Measurements from ENCODE around the gene PLCG2.

Gene PLCG2

DNA sequence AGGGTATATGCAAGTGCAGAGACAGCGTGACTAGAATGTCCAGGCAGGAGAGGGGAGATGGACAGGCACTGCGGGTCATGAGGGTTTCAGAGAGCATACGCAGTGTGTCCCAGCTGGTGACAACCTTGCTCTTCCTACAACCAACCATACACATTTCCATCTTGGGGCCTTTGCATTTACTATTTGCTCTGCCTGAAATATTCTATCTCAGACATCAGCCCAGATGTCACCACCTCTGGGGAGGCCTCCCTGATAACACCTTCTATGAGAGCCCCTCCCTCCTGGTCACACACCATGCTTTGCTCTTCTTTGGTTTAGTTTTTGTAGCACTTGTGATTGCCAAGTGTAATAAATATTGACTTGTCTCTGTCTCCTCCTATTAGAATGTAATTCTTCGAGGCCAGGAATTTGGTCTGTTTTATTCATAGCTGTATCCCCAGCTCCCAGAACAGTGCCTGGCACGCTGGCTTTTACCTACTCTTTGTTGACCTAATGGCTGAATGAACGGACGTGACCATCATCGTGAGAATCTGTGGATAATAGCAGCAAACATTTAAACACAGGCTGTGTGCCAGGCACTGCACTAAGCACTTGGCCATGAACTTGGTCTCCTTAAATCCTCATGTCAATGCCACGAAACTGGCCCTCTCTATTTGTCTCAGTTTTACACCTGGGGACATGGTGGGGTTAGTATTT, 51.9 kb downstream of the PLCG2 start:
- ATAC-seq, result no peak

DNA sequence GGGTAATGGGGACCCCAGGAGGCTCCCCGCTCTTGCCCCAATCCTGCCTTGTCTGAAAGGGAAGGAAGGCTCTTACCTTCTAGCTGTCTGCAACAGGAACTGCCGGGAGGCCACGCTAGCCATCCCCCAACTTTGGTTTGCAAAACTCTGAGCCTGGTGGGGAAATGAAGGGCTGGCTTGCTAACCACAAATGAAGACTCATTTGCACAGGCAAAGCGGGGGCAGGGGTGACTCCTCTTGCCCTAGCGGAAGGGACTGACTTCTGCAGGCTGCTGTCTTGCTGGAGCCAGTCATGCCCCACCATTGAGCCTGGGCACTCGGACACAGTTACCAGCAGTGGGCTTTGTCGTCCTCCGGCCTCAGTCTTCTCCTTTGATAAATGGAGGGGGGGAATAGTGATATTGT, 52.6 kb downstream of the PLCG2 start:
- TF ChIP-seq OSR1 (CRISPR knock-in tag; IDR thresholded peaks at IDR 0.05), result no peak
- TF ChIP-seq RARB (CRISPR knock-in tag; IDR thresholded peaks at IDR 0.05), result no peak
- no peak for TF ChIP-seq ZNF70 (CRISPR knock-in tag; IDR thresholded peaks at IDR 0.05)
- TF ChIP-seq ISL1 (CRISPR knock-in tag; IDR thresholded peaks at IDR 0.05), result no peak
- no peak for TF ChIP-seq ZFP3 (CRISPR knock-in tag; IDR thresholded peaks at IDR 0.05)
- TF ChIP-seq ZFP30 (CRISPR knock-in tag; IDR thresholded peaks at IDR 0.05), result no peak
- TF ChIP-seq, protein P1, sequence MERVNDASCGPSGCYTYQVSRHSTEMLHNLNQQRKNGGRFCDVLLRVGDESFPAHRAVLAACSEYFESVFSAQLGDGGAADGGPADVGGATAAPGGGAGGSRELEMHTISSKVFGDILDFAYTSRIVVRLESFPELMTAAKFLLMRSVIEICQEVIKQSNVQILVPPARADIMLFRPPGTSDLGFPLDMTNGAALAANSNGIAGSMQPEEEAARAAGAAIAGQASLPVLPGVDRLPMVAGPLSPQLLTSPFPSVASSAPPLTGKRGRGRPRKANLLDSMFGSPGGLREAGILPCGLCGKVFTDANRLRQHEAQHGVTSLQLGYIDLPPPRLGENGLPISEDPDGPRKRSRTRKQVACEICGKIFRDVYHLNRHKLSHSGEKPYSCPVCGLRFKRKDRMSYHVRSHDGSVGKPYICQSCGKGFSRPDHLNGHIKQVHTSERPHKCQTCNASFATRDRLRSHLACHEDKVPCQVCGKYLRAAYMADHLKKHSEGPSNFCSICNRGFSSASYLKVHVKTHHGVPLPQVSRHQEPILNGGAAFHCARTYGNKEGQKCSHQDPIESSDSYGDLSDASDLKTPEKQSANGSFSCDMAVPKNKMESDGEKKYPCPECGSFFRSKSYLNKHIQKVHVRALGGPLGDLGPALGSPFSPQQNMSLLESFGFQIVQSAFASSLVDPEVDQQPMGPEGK (CRISPR knock-in tag; IDR thresholded peaks at IDR 0.05; ENCODE audit: borderline replicate concordance), result no peak
- no peak for TF ChIP-seq ZNF565 (CRISPR knock-in tag; conservative IDR thresholded peaks at IDR 0.05; ENCODE audit: low read depth)
- ATAC-seq, result no peak

More for the DNA sequence above, 51.9 kb downstream of the PLCG2 start:
- TF ChIP-seq BACH2 (CRISPR knock-in tag; IDR thresholded peaks at IDR 0.05; ENCODE audit: borderline replicate concordance) (no peak), SNAI2 (CRISPR knock-in tag; IDR thresholded peaks at IDR 0.05) (no peak), ISL1 (CRISPR knock-in tag; IDR thresholded peaks at IDR 0.05) (no peak), ARNTL (CRISPR knock-in tag; IDR thresholded peaks at IDR 0.05; ENCODE audit: borderline replicate concordance, low read depth) (no peak), RARB (CRISPR knock-in tag; IDR thresholded peaks at IDR 0.05) (no peak), CSDC2 (CRISPR knock-in tag; IDR thresholded peaks at IDR 0.05) (no peak), ZC3H10 (CRISPR knock-in tag; IDR thresholded peaks at IDR 0.05) (no peak), ZNF70 (CRISPR knock-in tag; IDR thresholded peaks at IDR 0.05) (no peak), GLIS3 (CRISPR knock-in tag; IDR thresholded peaks at IDR 0.05) (no peak), OSR1 (CRISPR knock-in tag; IDR thresholded peaks at IDR 0.05) (no peak), TCF4 (CRISPR knock-in tag; IDR thresholded peaks at IDR 0.05; ENCODE audit: borderline replicate concordance) (no peak), ZFP3 (CRISPR knock-in tag; IDR thresholded peaks at IDR 0.05) (no peak), ESRRG (CRISPR knock-in tag; IDR thresholded peaks at IDR 0.05) (no peak), TOX (CRISPR knock-in tag; IDR thresholded peaks at IDR 0.05; ENCODE audit: borderline replicate concordance) (no peak)
- TF ChIP-seq, protein P2, sequence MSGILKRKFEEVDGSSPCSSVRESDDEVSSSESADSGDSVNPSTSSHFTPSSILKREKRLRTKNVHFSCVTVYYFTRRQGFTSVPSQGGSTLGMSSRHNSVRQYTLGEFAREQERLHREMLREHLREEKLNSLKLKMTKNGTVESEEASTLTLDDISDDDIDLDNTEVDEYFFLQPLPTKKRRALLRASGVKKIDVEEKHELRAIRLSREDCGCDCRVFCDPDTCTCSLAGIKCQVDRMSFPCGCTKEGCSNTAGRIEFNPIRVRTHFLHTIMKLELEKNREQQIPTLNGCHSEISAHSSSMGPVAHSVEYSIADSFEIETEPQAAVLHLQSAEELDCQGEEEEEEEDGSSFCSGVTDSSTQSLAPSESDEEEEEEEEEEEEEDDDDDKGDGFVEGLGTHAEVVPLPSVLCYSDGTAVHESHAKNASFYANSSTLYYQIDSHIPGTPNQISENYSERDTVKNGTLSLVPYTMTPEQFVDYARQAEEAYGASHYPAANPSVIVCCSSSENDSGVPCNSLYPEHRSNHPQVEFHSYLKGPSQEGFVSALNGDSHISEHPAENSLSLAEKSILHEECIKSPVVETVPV (CRISPR knock-in tag; IDR thresholded peaks at IDR 0.05), result no peak
- TF ChIP-seq, protein P1 (CRISPR knock-in tag; IDR thresholded peaks at IDR 0.05; ENCODE audit: borderline replicate concordance), result no peak
- TF ChIP-seq, protein P3, sequence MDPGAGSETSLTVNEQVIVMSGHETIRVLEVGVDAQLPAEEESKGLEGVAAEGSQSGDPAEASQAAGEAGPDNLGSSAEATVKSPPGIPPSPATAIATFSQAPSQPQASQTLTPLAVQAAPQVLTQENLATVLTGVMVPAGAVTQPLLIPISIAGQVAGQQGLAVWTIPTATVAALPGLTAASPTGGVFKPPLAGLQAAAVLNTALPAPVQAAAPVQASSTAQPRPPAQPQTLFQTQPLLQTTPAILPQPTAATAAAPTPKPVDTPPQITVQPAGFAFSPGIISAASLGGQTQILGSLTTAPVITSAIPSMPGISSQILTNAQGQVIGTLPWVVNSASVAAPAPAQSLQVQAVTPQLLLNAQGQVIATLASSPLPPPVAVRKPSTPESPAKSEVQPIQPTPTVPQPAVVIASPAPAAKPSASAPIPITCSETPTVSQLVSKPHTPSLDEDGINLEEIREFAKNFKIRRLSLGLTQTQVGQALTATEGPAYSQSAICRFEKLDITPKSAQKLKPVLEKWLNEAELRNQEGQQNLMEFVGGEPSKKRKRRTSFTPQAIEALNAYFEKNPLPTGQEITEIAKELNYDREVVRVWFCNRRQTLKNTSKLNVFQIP (CRISPR knock-in tag; IDR thresholded peaks at IDR 0.05; ENCODE audit: borderline replicate concordance, low read depth), result no peak
- TF ChIP-seq, protein P4, sequence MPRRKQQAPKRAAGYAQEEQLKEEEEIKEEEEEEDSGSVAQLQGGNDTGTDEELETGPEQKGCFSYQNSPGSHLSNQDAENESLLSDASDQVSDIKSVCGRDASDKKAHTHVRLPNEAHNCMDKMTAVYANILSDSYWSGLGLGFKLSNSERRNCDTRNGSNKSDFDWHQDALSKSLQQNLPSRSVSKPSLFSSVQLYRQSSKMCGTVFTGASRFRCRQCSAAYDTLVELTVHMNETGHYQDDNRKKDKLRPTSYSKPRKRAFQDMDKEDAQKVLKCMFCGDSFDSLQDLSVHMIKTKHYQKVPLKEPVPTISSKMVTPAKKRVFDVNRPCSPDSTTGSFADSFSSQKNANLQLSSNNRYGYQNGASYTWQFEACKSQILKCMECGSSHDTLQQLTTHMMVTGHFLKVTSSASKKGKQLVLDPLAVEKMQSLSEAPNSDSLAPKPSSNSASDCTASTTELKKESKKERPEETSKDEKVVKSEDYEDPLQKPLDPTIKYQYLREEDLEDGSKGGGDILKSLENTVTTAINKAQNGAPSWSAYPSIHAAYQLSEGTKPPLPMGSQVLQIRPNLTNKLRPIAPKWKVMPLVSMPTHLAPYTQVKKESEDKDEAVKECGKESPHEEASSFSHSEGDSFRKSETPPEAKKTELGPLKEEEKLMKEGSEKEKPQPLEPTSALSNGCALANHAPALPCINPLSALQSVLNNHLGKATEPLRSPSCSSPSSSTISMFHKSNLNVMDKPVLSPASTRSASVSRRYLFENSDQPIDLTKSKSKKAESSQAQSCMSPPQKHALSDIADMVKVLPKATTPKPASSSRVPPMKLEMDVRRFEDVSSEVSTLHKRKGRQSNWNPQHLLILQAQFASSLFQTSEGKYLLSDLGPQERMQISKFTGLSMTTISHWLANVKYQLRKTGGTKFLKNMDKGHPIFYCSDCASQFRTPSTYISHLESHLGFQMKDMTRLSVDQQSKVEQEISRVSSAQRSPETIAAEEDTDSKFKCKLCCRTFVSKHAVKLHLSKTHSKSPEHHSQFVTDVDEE (CRISPR knock-in tag; IDR thresholded peaks at IDR 0.05), result no peak
